Fibroblast of pulmonary artery (primary cell): Measurements from ENCODE around the gene CRIP1.

Experiments
- DNase-seq: peaks from one replicate; pipeline ENCODE4 v3.0.0-alpha.2; 2010; ENCODE audit warnings: low read depth
- H3K4me3 ChIP-seq: replicated peaks from 2 replicates; pipeline ENCODE4 v1.5.1; 2011; ENCODE audit warnings: low read depth, mild to moderate bottlenecking, control low read depth, low read length, moderate library complexity
- TF ChIP-seq, protein P1 (sequence below): IDR thresholded peaks from 2 replicates; pipeline ENCODE4 v1.5.1; 2011; ENCODE audit warnings: mild to moderate bottlenecking, control low read depth, low read length, inconsistent platforms; ENCODE audit errors: missing control alignments

CRIP1 gene

DNA sequence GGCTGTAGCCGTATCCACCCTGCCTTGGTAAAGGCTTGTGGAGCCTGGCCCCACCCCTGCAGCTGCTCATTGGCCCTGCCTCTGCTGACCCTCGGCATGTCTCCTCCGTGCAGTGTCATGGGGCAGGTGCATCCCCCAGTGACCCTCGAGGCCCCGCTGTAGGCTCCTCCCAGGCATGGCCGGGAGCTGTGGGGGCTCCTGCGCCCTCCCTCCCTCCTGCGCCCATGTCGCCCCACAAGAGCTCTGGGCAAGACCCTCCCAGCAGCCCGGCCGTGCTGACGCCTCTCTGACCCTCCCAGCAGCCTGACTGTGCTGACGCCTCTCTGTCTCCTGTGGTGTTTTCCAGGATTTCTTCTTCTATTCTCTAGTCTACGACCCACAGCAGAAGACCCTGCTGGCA lies 32.8 kb upstream of the CRIP1 start:
- no peak overlapping the region for H3K4me3 ChIP-seq
- TF ChIP-seq, protein P1, sequence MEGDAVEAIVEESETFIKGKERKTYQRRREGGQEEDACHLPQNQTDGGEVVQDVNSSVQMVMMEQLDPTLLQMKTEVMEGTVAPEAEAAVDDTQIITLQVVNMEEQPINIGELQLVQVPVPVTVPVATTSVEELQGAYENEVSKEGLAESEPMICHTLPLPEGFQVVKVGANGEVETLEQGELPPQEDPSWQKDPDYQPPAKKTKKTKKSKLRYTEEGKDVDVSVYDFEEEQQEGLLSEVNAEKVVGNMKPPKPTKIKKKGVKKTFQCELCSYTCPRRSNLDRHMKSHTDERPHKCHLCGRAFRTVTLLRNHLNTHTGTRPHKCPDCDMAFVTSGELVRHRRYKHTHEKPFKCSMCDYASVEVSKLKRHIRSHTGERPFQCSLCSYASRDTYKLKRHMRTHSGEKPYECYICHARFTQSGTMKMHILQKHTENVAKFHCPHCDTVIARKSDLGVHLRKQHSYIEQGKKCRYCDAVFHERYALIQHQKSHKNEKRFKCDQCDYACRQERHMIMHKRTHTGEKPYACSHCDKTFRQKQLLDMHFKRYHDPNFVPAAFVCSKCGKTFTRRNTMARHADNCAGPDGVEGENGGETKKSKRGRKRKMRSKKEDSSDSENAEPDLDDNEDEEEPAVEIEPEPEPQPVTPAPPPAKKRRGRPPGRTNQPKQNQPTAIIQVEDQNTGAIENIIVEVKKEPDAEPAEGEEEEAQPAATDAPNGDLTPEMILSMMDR = no peak
- no peak for DNase-seq

DNA sequence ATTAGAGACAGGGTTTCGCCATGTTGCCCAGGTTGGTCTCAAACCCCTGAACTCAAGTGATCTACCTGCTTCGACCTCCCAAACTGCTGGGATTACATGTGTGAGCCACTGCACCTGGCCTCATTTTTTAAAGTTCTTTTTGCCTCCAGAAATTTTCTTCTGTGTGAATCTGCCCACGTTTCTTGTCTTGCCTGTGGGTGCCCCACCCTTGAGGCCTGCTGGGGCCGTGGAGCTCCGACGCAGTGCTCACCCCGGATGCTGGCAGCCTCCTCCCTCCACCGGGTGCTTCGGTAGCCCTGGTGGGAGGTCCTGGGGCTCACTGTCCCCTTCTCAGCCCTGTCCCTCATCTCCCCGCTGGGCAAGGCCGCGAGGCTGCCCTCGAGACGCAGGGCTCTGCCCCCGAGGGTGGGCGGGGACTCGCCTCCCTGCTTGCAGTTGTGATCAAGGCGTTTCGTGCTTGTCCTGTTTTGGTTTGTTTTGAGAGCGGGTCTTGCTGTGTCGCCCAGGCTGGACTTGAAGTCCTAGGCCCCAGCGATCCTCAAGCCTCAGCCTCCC lies 31.5 kb upstream of the CRIP1 start:
- TF ChIP-seq, protein P1 = no peak
- no peak for DNase-seq
- no peak overlapping the region for H3K4me3 ChIP-seq

DNA sequence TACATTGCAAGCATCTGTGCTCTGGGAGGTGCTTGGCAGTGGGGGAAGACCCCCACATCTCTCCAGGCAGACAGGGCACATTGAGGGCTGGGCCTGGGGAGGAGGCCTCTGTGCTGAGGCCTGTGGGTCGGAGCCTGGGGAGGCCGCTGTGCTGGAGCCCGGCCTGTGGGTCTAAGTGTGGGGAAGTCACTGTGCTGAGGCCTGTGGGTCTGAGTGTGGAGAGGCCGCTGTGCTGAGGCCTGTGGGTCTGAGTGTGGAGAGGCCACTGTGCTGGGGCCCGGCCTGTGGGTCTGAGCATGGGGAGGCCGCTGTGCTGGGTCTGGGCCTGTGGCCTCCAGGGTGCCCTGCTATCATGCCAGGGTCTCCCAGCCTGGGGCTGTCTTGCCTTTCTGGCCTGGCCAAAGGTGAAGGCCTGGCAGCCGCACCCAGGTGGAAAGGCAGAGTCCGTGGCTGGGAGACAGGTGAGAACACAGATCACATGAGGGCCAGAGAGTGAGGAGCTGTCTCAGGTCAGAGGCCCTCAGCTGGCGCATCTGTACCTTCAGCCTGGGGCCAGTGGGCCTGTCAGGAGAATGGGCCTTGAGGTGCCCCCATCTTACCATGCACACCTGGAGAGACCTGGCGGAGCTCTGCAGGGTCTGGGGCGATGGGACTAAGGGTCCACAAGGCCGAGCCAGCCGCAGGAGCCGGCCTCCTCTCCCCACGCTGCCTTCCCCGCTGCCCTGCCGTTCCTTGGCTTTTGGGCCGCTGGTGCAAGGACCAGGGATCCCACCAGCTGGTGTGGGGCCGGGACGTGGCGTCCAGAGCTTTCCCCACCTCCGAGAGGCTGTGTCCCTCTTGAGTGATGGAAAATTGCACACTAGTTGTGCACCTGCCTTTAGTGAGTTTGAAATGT lies 30.7 kb upstream of the CRIP1 start:
- TF ChIP-seq, protein P1 = no peak
- DNase-seq = no peak
- H3K4me3 ChIP-seq = no peak overlapping the region

DNA sequence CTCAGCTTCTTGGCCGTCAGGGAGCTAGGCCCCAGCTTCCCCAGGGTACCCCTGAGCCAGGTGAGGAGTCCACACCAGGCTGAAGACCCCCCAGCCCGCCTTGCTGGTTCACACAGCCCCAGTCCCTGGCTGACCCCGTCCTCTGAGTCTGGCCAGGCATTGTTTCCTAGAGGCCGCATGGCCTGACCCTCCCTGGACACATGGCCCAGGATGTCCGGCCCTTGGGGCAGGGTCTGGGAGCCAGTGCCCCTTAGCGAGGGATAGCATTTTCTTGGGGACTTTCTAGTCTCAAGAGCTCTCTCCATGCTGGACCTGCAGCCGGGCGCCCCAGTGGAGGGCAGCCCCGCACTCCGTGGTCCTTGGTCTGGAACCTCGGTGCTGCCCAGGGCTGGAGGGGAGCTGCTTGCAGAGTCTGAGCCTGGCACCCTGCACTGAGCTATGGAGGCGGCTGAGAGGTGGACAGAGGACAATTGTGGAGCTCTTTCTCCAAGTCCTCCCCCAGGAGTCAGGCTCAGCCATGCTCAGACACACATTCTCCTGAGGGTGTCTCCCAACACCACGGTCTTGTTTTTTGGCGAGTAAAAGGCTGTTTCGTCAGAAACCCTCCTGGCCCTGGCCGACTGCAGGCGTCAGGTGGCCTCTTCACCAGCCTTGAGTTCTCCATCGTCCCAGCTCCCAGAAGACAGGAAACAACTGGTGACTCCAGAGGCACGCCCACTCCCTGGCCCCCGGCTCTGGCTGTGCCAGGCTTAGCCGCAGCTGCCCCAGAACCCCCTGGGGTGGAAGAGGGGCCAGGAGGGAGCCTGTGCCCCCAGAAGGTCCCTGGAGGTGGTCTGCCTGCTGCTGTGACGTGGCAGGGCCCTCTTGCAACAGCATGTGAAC lies 29.7 kb upstream of the CRIP1 start:
- DNase-seq = no peak
- TF ChIP-seq, protein P1 = no peak
- no peak overlapping the region for H3K4me3 ChIP-seq

DNA sequence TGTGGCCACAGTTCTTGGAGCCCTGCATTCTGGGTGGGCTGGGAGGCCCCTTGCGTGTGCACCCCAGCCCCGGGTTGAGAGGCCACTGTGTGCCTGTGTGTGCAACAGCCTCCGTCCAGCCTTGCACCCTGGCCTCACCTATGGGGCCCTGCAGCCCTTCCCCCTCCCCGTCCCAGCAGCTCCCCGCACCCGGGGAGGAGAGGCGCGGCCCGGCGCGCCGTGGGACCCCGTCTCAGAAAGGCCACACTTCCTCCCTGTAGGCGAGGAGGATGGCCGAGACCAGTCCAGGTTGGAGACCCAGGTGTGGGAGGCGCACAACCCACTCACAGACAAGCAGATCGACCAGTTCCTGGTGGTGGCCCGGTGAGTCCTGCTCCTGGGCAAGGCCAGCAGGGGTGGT lies 28.7 kb upstream of the CRIP1 start:
- TF ChIP-seq, protein P1 = no peak
- no peak overlapping the region for H3K4me3 ChIP-seq
- no peak for DNase-seq

DNA sequence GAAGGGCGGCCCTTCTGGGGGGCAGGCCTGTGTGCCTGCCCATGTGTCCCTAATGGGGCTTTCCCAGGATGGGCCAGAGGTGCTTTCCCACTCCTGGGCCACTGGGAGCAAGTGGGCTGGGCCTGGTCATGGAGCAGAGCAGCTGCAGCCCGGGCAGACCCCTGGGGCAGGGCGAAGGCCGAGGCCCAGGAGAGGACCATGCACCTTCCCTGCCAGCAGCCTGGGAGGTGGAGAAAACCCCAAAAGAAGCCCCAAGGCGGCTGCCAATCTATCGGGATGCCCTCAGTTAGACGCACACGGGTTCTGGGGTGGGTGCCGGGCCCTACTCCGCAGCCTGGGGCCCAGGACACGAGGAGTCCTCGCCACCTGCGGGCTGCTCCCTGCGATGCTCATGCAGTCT lies 28.1 kb upstream of the CRIP1 start:
- TF ChIP-seq, protein P1 = no peak
- no peak overlapping the region for H3K4me3 ChIP-seq
- no peak for DNase-seq
